HK-2 (cell line): ENCODE results near the gene NR5A2.

Experiments
- DNase-seq: peaks from one replicate; pipeline ENCODE4 v3.0.0-alpha.2; 2018; ENCODE audit not compliant: unreplicated experiment

The NR5A2 gene

DNA sequence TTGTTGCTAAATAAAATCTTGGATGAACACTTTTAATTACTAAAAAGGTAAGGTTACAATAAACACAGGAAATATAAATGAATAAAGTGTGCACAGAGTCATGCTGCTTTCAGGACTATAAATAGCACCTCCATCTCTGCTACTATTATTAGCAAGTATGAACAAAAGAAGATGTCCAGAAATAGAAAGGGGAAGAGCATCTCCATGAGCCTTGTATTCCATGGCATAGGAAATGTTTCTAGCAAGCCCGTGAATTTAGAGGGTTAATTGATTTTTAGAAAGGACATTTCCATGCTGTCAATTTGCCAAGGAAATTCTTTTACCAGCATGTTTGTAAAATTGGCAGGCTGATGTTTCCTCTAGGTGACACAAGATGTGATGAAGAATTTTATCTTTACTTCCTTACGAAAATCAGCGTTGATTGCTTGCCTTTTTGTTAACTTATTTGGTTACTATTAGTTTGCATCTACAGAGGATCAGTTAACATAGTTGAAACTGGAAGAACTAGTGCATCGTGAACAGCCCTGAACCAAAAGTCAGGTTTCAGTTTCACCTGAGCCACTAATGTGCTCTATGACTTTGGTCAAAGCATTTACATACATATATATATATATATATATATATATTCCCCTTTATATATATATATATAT, 45.3 kb downstream of the NR5A2 start:
- DNase-seq, result no peak

DNA sequence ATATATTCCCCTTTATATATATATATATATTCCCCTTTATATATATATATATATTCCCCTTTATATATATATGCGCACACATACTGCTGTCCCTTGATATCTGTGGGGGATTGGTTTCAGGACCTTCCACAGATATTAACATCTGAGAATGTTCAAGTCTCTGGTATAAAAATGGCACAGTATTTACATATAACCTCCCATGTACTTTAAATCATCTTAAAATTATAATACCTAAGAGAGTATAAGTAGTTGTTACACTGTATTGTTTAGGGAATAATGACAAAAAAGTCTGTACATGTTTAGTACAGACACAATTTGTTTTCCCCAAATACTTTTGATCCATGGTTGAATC, 45.8 kb downstream of the NR5A2 start:
- DNase-seq, result no peak

DNA sequence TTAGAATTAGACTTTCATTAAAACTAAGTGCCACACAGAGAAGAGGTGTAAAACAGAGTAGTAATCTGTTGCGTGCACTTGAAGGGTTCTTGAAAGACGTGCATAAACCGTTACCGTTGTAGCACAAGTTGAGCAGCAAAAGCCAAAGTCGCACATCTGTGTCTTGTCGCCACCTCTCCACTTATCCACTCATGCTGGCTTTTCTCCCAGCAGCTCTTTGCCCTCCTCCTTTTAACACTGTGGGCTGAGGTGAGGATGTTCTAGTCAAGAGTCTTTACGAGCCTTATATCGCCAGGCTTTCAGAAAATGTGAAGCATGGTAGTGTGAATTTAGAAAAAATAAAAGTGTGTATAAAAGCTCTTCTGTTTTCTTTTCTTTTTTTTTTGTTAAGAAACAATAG, 48.0 kb downstream of the NR5A2 start:
- DNase-seq, result no peak

DNA sequence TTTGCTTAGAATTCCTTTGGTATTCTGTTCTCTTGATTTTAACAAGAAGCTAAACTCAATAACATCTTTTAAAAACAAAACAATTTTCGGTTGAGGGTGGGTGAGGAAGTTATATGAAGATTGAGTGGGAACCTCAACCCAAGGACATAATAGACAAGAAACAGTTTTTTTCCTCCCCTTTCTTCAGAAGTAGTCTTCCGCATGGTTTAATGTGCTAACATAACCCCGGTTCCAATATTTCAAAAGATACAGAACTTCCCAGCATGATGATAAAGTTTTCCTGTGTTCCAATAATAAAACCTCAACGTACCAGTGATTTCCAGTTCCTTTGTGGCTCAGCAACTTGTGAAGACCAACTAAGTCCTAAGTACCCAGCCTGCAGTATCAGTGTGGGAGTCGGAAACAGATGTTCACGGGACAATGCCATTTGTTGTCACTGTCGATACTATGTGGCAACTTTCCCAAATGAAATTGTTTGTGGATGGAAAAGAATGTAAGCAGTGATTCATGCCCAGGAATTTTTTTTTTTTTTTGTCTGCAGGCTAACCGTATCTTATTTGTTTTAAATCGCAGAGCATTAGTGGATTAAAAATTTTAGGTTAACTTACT, 48.5 kb downstream of the NR5A2 start:
- no peak for DNase-seq

DNA sequence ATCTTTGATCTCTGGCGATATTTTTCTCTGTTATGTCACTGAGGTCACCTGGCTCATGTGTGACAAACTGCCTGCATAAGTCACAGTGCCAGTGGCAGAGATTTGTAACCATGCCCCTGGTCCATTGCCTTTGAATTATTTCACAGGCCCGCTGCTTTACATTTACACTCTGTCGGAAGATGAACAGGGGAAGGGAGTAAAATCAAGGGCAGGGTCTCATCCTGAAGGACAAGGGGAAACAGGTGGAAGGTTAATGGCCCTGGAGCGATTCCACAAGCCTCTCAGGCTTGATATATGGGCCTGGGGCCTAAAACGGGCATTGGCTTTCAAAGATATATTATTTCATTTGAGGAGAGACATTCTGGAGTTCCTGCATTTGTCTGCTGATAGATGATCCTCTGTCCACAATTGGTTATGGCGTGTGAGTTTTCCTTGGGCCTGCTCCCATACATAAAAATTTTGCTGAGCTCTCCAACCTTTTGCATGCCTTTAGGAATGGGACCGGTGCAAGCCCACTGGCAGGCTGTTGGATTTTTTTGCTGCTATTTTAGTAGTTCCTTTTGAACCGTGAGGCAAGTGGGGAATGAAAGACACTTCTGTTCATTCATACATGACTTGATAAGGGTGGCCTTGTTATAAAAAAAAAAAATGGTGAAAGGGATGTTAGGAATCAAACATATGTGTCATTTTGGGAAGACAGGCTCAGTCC, 51.9 kb downstream of the NR5A2 start:
- DNase-seq, result no peak

DNA sequence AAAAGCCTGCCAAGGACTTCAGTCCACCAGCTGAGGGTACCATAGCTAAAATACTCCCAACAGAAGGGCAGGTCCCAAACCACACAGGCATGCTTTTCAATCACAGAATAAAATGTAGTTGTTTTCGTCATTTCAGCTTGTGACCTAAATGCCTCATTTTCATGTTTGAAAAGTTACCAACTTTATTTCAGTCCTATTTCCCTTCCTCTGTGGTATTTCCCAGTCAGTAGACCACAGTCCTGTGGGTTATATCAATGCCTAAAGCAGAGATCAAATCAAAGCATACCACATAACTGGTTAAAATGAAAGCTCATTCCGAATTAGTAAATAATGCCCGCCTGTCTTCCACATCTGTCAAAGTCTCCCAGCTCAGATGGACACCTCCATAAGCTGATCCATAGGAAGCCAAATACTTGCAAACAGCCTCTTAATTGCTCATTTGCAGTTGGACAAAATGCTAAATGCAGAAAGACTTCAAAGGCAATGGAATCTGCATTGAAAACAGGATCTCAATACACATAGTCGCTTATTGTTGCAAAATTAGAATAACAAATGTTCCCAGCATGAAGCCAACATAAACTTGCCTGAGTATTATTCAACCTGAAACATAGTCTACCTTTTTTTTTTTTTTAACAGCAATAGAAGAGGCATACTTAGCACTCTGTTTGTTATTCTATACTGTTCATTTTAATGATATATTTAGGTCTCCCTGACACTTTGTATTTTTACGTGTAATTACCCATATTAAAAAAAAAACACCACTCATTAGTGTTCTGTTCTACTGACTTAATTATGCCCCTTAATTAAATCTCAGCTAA, 53.9 kb downstream of the NR5A2 start:
- no peak for DNase-seq

DNA sequence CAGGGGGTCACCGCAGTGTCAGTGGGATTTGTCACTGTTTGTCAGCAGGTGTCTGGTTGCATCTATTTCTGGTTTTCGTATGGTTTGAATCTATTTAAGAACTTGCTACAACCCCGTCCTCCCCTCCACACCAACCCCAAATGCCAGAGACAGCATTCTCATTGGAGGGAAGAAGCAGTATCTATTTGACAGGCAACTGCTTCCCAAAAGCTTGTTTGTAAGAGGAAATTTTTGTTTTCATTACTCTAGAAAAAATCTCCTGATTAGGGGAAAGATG, 54.4 kb downstream of the NR5A2 start:
- DNase-seq, result no peak

DNA sequence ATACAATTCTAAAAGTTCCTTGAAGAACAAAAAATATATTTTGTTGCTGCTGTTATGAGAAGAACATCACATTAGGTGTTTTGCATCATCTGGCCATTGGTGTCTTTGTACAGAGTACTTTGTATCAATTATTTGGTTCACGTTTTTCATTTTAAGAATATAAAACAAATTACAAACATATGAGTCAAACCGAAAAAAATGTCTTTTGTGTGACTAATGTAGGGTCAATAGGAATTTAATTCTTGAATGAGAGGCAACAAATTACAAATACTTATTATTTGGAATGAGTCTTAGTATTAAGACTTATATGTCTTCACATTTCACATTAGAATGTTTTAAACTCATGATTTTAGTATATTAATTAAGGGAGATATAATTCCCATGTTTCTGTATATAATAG, 54.8 kb downstream of the NR5A2 start:
- DNase-seq, result no peak

DNA sequence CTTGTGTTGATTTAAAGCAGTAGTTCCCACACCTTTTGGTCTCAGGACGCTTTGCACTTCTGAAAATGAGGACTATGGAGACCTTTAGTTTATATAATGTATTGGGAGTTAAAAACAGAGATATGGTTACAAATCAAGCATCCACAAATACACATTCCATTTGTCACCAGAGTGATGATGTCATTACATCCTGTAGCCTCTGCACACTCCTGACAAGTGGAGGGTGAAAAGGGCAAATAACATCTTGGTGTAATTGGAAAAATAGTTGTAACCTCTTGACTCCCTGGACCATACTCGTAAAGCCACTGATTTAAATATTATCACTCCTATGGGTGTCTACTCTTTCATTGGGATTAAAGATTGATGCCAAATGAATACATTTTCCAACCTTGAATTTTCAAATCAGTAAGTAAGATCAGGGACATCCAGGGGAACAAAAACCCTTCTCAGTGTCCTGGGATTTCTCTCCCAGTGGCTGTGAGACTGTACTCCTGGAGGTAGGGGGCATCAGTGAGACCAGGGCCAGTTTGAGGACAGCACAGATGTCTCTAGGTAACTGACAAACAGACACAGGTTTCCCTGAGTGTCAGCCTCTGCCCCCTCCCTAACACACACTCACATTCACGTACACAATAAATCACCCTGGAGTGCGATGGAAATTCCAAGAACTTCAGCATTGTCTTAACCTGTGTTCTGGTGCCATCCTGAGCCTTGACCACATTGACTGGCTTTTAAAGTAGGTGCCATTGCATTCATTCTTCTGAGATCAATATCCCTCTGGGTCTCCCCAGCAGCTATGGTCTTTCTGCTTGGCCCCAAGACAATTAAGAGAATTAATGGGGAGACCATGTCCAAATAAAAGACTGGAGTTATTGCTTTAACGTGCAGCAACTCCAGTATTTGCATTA, 63.0 kb downstream of the NR5A2 start:
- DNase-seq, result no peak

DNA sequence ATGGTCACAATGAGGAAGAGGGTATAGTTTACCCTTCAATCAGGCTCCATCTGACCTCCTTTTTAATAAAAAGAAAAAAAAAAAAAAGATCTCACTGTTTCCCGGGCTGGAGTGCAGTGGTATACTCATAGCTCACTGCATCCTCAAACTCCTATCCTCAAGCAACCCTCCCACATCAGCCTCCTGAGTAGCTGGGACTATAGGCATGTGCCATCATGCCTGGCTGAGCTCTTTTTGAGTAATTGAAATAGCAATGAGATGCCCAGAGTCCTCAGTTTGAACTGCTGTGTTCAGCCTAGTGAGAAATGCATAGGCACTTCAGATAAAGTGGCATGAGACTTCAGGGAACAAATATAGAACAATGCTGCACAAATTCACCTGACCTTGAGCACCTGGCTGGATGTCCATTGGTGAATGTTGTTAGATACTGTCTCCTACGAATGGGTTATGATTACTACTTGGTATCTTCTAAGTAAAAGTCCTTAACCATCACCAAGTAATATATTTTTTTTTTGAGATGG, 67.6 kb downstream of the NR5A2 start:
- DNase-seq, result no peak

DNA sequence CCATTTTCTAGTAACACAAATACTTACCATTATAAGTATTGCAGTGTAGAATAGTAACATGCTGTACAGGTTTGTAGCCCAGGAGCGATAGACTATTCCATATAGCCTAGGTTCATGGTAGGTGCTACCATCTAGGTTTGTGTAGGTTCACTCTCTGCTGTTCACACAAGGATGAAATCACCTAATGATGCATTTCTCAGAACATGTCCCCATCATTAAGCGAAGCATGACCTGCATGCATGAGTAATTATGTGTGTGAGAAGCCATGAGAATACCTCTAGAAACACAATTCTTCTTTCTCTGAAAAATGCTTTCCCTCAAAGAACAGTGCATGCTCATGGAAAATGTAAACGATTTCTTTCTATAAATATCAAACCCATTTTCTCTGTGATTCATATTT, 69.3 kb downstream of the NR5A2 start:
- no peak for DNase-seq

DNA sequence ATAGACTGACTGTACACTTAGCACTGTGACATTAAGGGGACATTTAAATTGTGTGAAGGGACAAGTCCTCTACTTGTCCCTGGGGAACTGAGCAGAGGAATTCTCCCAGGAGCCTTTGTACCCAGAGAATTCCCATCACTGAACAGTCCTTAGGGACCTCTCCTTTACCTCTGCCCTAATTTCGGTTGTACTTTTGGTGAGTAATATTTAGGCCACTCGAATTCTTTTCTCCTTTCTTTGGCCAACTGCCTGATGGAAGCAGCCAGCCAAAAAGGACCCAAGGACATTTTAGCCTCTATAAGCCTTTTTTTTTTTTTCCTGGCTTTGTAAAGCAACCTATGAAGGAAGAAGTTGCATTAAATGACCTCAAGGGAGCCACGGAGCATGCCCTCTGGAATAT, 71.5 kb downstream of the NR5A2 start:
- DNase-seq, result no peak

DNA sequence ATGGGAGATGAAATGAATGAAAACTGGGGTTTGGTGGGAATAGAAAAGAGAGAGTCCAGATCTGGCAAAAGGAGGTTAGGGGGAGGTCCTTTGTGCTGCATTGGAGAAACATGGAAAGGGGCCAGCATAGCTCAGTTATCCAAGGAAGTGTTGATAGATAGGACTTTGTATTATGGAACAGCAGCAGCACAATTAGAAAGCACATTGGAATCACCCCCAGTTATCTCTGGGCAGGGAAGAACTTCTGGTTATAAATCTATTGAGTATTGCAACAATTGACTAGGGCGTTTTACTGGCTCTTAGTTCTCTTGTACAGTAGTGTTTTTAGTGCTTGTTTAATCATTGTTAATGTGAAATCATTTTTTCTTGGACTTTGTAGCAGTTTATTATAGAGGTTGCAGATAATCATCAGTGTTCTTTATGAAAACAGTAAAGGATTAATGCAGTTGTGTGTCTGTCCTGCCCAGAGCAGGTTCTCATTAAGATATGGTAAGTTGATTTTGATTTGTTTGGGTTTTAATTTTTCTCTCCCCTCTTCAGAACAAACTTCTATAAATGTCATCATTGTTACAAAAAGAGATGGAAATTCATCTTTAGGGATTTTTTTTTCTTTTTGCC, 76.6 kb downstream of the NR5A2 start:
- DNase-seq, result no peak

DNA sequence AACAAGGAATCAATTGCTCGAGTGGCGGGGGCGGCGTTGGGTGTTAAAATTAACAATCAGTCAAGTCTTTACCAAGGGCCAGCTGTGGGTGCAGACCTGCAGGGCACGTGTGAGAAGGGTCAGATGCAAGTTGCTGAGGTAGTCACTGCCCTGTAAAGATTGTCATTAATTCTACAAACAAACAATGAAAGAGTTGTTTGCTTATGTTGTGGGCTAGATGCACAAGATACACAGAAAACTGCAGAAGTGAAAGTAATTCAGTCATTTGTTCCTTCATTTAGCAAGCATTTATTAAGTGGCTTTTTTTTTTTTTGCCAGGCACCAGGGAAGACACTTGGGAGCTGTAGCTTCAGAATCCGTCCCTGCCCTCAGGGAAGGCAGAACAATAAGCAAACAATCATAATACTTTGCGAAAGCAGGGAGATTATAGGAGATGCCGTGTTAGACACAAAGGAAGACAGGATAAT, 79.5 kb downstream of the NR5A2 start:
- no peak for DNase-seq

DNA sequence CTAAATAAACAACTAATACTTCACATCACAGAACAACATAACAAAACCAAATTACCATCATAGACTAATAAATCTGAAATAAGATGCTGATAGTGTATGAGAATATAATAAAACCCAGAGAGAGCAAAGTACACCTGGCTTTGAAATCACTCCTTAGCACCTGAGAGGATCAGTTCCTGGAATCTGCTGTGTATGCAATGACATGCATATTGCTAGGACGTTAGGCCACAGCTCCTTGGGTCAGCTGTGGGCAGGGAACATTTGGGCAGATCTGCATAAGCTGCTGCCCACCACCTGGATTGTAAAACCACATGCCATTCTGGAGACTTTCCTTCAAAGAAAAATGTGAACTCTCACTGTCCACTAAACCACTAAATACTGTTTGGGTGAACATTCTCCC, 81.1 kb downstream of the NR5A2 start:
- no peak for DNase-seq

DNA sequence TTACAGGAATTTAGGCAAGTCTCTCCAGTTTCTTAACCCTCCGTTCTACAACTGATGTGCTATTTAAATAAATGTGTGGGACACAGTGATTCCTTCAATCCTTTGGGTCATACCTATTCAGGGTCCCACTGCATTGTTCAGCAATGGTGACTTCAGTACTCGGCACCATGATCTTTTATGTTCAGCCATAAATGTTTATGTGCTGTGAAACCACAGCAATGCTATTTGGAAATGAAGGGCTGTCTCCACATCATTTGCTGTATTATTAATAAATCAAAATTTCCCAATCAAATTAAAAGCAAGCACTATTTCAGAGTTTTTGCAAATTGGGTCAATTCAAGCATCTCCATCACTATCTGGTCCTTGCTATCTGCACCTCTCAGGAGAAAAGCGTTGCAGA, 84.8 kb downstream of the NR5A2 start:
- DNase-seq, result no peak

DNA sequence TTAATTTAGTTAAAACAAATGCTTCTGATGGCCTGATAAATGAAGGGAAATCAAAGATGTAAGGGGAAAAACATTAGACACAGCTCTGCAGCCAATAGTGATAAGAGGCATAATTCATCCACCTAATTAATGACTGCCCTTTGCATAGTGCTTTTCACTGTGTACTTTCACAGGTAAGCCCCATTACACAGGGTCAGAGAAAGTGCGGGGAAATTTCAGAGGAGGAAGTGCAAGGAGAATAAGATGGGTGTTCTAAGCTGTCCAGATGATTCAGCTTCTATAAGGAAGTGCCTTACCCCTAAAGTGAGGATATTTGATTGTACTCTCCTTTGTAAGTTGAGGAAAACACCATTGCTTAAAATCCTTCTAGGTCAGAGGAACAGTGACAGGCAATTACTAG, 88.0 kb downstream of the NR5A2 start:
- no peak for DNase-seq

DNA sequence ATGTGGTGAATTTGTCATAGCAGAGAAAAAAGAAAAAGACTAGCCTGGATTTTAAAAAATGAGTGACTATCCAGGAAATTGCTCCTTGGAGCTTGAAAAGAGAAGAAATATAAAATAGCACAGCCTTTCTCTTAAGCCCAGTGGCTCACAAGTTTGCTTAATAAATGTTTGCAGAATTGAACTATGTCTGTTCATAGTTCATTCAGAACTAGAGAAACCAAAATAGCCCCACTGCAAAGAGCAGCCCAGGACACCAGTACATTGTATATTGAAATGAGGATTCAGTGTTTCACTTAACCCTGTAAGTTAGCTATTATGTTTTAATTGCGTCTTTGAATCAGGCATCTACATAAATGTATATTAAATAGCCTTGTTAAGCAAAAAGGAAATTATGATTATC, 88.8 kb downstream of the NR5A2 start:
- no peak for DNase-seq

DNA sequence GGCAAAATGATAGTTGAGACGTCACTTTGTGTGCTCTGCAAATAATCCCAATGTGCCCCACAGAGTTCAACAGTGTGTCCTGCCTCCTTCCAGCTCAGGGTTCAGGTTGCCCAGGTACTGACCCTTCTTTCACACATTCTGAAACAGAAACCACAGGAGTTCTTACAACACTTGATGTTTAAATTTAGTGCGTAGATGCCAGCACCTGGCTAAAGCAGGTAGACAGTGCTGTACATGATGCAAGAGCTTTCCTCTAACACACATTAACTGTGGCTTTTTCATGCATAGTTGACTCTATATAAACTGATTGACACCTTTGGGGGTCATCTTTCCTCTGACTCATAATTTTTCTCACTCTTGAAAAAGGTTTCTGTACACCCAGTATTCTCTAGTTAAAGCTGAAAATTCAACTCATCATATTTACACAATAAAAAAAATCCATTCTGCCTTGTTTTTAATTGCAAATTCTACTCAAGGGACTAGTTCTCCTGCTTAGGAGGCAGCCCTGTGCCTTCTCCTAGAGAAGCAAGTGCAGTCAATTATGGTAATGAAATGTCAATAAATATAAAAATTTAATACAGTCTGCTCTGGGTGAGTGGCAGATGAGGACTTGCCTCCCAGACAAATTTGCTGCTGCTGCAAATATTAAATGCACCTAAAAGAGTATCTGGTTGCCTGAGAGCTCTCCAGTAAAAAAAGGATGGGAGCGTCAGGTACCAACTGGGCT, 91.4 kb downstream of the NR5A2 start:
- no peak for DNase-seq

DNA sequence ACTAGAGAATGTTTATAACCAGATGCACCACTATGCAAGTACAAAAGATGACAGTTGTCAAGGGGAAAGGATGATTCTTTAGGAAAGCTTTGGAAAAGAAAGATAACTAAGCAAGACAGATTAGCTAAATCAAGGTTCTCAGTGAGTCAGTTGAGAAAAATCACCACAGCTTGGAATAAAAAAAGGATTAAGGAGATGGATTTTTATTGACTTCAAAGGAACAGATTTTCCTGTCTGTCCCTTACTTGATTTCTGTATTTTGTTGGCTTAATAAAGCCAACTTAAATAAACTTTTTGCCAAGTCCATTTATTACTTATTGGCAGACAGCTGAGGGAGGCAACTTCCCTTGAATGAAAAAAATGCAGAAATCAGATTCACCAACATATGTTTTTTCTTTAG, 93.9 kb downstream of the NR5A2 start:
- DNase-seq, result no peak
